Fibroblast of skin of left quadriceps (primary cell): Measurements from ENCODE around the gene ERVH48-1.
"Not testable (repeated sequence)": the region's sequence is repeated elsewhere in the genome, so short reads cannot be mapped to it uniquely, and the experiment has no call there.

Source experiments
- DNase-seq, 2 experiments: peaks; one replicate each; pipeline ENCODE4 v3.0.0-alpha.2; 2013; ENCODE audit warnings: low read depth in 2 of 2

ERVH48-1 gene

DNA sequence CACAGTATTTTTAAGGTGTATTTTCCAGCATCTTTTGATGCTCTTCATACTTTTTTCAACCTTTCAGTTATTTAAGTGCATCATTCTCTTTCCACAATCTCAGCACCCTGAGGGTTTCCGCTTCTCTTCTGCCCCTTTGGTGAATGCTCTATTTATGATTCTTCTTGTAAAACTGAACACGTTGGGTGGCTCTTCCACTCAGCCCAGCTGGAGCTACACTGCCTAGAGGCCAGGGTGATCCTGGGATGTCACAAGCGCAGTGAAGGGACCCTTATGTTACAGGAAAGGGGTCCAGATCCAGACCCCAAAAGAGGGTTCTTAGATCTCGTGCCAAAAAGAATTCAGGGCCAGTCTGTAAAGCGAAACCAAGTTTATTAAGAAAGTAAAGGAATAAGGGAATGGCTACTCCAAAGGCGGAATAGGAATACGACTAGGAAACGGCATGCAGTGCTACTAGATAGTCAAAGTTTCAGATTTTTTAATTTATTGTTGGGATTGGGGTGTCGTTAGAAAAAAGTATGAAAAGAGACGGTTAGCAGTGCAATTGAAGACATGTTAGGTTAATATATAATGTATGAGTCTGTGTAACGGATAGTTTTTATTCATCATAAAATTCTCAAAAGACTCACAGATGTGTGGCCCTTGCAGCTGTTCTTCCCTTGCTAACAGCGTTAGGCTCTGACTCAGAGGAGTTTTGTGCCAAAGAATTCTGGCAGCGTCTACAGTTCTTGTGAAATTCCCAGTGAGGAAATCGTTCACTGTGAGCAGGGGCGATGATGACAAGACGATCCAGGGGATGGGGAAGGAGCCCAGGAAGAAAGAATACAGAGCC lies 14.4 kb upstream of the ERVH48-1 start:
- peak; percentile 98 to 99 for DNase-seq

DNA sequence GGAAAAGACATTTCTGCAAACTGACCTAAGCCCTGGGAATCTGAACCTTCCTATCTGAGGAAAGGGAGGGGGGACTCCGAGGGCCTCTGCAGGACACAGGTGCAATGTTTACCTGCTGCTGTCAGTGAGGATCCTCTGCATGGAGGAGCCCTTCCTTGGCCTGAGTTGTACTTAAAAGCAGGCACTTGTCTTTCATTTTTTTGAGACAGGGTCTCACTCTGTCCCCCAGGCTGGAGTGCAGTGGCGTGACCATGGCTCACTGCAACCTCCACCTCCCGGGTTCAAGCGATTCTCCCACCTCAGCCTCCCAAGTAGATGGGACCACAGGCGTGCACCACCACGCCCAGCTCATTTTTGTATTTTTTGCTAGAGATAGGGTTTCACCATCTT lies 13.2 kb upstream of the ERVH48-1 start:
- DNase-seq, result not testable (repeated sequence)

DNA sequence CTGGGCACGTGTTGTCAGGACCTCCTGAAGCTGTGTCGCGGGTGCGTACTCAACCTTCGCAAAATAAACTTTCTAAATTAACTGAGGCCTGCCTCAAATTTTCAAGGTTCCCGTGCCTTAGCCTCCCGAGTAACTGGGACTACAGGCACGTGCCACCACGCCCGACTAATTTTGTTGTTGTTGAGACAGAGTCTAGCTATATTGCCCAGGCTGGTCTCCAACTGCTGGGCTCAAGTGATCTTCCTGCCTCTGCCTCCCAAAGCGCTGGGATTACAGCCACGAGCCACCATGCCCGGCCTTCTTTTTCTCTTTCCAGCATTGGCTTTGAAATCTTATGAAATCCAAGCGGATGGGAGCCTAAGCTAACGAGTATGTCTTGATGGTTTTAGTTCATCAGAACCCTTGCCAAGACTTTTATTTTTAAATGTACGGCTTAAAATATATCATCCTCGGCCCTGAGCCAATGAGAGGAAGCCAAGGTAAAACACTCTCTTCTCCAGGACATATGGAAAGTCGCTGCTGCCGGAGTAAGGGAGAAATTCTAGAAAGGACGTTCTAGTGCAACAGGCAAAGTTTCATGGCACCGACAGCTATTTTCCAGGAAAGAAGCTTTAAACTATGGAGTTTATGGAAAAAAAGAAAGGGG lies 12.7 kb upstream of the ERVH48-1 start:
- DNase-seq, result peak; percentile 8 to 11

DNA sequence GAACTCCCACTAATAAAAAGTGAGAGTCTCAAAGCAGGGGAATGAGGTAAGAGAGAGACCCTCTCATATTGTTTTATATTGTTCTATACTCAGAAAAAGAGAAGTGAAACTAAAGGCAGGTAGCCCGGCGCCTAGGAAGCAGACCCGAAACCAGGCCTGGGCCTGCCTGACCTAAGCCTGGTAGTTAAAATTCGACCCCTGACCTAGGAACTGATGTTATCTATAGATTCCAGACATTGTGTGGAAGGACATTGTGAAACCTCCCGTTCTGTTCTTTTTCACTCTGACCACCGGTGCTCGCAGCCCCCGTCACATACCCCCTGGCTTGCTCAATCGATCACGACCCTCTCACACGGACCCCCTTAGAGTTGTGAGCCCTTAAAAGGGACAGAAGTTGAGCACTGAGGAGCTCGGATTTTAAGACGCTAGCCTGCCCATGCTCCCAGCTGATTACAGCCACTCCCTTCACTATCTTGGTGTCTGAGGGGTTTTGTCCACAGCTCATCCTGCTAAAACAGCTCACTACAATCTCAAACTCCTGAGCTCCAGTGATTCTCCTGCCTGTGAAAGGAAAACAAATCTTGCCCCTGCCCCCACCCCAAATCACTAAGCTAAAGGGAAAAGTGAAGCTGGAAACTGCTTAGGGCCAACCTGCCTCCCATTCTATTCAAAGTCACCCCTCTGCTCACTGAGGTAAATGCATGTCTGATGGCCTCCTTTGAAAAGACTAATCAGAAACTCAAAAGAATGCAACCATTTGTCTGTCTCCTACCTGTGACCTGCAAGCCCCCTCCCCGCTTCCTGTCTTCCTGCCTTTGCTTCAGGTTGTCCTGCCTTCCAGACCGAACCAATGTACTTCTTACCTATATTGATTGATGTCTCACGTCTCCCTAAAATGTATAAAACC lies 11.9 kb upstream of the ERVH48-1 start:
- DNase-seq, result not testable (repeated sequence)

DNA sequence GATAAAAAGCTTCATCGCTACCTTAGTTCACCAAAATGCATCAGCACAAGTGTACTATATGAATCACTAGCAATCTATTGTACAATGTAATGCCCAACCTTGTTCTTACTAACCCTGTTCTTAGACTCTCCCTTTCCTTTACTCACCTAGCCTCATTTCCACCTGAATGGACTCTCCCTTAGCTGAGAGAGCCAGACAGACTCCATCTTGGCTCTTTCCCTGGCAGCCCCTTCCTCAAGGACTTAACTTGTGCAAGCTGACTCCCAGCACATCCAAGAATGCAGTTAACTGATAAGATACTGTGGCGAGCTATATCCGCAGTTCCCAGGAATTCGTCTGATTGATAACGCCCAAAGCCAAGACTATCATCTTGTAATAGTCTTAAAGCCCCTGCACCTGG lies 10.9 kb upstream of the ERVH48-1 start:
- DNase-seq, result not testable (repeated sequence)

DNA sequence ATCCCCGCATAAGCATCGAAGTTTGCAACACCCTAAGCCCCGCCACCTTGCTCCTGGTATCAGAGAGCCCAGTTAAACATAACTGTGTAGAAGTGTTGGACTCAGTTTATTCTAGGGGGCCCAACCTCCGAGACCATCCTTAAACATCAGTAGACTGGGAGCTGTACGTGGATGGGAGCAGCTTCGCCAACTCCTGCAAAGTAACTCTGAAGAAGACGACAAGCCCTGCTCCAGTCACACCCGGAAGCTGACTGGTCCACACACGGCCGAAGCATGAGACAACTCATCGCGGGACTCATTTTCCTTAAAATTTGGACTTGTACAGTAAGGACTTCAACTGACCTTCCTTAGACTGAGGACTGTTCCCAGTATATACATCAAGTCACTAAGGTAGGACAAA lies 8.5 kb upstream of the ERVH48-1 start:
- not testable (repeated sequence) for DNase-seq

DNA sequence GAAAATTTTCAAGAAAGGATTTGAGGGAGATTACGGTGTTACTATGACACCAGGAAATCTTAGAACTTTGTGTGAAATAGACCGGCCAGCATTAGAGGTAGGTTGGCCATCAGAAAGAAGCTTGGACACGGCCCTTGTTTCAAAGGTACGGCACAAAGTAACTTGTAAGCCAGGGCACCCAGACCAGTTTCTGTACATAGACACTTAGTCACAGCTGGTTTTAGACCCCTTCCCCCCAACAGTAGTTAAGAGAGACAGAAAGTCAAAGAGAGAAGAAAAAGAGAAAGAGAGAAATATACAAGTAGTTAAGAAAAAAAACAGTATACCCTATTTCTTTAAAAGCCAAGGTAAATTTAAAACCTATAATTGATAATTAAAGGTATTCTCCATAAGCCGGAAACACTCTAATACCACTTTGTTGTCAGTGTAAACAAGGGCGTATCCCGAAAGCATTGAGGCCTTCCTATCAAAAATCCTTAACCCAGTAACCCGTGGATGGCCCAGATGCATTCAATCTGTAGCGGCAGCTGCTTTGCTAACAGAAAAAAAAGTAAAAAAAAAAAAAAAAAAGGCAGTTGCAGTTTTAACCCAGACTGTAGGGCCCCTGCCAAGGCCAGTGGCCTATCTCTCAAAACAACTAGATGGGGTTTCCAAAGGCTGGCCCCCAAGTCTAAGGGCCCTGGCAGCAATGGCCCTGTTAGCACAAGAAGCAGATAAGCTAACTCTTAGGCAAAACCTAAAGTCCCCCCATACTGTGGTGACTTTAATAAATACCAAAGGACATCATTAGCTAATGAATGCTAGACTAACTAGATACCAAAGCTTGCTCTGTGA lies 7.9 kb upstream of the ERVH48-1 start:
- DNase-seq, result not testable (repeated sequence)

DNA sequence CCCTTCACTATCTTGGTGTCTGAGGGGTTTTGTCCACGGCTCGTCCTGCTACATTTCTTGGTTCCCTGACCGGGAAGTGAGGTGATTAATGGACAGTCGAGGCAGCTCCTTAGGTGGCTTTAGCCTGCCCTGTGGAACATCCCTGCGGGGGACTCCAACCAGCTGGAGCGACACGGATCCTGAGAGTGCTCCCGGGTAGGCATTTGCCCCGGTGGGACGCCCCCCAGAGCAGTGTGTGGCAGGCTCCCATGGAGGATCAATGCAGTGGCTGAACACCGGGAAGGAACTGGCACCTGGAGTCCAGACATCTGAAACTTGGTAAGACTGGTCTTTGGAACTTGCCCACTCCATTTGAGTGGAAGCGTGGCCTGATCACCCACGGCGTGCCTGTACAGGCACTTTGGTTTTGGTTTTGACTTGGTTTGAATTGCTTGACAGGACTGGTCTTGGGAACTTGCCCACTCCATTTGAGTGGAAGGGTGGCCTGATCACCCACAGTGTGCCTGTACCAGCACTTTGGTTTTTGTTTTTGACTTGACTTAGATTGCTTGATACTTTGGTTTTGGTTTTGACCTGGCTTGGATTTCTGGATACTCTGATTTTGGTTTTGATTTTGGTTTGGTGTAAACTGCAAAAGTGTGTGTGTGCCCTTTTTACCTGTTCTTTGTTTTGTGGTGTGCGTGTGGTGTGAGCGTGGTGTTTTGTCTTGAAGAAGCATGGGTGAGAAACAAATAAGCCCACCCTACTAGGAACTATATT lies 7.1 kb upstream of the ERVH48-1 start:
- not testable (repeated sequence) for DNase-seq

DNA sequence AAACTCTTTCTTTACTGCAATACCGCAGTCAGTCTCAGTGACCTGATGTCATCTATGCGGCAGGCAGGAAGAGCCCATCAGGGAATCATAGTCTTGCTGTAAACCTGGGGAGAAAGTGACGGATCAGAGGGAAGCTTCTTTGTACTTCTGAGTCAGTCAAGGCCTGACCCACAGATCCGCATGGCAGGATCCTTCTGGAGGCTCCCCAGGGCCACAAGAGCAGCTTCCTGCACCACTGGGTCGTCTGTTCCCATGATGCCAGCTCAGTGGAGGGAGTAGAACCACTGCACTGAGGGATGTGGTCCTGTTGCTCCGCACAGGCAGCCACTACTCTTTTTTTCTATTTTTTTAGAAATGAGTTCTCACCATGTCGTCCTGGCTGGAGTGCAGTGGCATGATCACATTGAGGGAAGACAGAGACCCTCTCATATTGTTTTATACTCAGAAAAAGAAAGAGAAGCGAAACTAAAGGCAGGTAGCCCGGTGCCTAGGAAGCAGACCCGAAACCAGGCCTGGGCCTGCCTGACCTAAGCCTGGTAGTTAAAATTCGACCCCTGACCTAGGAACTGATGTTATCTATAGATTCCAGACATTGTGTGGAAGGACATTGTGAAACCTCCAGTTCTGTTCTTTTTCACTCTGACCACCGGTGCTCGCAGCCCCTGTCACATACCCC lies 6.3 kb upstream of the ERVH48-1 start:
- no peak for DNase-seq

DNA sequence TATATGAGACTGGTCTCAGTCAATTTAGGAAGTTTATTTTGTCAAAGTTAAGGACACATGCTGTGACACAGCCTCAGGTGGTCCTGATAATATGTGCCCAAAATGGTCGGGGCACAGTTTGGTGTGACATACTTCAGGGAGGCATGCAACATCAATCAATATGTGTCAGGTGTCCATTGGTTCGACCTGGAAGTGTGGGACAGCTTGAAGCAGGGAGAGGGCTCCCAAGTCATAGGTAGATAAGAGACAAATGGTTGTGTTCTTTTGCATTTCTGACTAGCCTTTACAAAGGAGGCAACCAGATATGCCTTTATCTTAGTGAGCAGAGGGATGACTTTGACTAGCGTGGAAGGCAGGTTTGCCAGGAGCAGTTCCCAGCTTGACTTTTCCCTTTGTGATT lies 4.5 kb upstream of the ERVH48-1 start:
- DNase-seq, result no peak

DNA sequence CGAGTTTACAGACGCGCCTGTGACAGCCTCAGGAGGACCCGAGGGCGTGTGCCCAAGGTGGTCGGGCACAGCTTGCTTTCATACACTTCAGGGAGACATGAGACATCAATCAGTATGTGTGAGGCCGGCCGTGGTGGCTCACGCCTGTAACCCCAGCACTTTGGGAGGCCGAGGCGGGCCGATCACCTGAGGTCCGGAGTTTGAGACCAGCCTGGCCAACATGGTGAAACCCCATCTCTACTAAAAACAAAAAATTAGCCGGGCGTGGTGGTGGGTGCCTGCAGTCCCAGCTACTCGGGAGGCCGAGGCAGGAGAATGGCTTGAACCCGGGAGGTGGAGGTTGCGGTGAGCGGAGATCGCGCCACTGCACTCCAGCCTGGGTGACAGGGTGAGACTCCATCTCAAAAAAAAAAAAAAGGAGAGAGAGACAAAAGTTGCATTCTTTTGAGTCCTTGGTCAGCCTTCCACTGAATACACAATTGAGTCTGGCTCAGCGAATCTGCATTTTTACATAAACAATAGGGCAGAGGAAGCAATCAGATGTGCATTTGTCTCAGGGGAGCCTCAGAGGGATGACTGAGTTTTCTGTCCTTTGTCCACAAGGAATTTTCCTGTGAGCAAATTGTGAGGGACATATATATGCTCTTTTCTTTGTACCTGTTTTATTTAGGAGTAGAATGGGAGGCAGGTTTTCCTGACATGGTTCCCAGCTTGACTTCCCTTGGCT lies 2.2 kb upstream of the ERVH48-1 start:
- DNase-seq, result not testable (repeated sequence)

DNA sequence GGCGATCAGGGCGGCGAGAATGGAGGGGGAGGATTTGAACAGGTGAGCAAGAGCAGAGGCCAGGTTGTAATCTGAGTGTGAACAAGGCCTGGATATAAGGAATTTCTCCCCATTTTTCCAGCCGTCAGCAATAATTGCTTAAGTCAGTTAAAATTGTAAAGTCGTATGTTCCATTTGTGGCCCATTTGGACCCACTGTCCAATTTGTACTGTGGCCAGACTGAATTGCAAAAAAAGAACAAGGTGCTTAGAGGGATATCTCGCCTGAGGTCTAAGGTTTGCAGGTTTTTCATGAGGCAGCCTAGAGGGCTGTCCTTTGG lies 1.0 kb downstream of the ERVH48-1 start:
- no peak for DNase-seq

DNA sequence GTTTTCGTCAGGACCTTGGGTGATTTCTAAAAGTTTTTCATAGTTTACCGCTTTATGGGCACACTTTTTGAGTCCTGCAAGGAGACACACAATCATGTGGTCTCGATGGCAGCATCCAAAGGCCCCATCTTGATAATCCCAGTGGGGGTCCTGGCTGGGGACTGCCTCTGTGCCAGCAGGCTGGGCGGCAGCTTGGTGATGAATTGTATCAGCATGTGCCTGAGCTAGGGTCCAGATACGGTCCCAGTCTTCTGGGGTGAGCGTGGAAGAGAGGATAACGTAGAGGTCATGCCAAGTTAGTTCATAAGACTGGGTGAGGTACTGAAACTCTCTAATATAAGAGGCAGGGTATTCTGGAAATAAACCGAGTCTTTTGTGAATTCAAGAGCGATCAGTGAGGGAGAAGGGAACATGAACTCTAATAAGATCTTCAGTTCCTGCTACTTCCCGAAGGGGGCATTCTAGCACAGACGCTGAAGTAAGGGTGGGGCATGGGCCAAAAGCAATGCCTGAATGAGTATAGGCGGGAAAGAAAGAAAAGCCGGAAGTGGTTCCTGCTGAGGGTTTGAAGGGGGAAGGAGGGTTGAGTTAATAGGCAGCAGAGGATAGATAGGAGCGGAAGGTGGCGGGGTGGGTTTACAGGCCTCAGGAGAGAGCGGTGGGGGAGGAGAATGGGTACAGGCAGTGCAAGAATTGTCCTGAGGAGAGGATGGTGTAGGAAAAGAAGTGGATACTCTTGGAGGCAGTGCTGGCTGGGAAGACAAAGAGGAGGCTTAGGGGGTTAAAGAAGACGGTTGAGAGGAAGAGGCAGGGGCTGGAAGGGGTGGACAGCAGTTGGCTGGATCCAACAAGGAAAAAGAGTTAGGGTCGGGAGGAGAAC lies 1.6 kb downstream of the ERVH48-1 start:
- peak; percentile 81 for DNase-seq

DNA sequence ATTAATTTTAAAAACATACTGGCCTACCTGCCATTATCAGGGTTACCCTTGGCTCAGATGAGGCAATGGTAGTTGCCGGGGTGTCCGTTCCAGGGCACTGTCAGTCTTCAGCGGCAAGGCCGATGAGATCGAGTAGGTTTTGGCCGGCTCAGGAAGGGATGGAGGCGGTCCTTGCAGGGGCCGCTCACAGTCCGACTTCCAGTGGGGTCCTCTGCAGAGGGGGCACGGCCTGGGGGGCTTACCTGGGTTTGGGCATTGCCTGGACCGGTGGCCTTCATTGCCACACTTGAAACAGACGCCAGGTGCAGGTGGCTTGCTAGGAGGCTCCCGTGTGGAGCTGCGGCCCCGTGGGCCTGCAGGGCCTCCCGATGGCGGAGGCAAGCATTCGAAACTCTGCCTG lies 2.5 kb downstream of the ERVH48-1 start:
- no peak for DNase-seq

DNA sequence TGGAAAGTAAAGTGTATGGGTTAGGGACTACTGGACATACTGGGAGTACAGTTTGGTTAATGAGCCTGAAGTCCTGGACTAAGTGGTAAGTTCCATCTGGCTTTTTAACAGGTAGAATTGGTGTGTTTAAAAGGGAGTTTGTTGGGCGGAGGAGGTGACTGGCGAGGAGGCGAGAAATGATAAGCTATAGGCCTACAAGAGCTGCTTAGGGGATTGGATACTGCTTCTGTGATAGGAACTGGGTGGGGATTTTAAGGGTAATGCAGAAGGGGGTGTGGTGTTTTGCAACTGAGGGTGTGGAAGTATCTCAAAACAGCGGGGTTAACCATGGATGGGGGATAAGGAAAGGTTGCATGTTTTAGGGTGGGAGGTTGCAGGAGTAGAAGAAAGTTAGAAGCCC lies 3.5 kb downstream of the ERVH48-1 start:
- DNase-seq, result no peak

DNA sequence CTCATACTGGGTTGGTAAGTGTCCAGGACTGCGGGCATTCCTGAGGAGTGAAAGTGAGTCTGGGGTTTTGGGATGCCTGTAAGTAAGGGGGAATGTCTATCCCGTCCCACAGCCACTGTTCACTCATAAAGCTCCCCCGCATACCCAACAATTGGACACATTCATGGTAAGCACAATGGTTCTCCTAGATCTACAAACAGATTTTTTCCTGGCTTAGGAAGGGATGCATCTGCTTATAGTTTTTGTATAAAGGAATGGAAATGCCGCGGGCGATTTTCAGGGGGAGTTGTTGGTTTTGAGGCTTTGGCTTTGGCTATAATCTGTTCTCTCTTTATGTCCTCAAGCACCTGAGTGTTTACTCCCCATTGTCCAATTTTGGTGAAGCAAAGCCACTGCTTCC lies 7.1 kb downstream of the ERVH48-1 start:
- no peak for DNase-seq

DNA sequence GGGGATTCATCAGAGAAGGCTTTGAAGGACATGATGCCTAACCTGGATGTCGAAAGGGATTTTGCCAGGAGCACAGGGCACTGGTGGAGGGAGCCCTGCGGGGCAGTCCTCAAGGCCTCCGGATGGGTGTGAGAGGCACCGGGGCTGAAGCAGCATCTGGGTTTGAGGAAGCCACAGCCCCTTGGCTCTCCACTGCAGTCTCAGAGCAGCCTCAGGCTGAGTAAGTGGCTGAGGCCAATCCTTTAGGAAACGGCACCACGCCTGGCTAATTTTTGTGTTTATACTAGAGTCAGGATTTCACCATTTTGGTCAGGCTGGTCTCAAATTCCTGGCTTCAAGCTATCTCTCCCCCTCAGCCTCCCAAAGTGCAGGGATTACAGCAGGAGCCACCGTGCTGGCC lies 12.0 kb downstream of the ERVH48-1 start:
- no peak for DNase-seq

DNA sequence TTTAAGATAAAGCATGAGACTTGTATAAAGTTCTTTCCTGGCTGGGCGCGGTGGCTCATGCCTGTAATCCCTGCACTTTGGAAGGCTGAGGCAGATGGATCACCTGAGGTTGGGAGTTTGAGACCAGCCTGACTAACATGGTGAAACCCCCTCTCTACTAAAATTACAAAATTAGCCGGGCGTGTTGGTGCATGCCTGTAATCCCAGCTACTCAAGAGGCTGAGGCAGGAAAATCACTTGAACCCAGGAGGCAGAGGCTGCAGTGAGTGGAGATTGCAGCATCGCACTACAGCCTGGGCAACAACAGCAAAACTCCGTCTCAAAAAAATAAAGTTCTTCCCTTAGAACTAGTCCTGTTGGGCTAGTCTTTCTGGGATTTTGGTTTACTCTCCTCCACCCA lies 13.5 kb downstream of the ERVH48-1 start:
- not testable (repeated sequence) for DNase-seq

DNA sequence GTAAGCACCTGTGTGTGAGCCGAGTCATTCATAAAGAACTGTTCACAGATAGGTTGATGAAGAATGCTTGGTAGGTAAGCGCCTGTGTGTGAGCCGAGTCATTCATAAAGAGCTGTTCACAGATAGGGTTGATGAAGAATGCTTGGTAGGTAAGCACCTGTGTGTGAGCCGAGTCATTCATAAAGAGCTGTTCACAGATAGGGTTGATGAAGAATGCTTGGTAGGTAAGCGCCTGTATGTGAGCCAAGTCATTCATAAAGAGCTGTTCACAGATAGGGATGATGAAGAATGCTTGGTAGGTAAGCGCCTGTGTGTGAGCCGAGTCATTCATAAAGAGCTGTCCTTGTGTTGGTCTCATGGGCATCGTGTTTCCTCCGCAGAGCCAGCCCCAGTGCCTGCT lies 16.9 kb downstream of the ERVH48-1 start:
- not testable (repeated sequence) for DNase-seq
